ENCODE measurements around the gene ASPRV1.

Gene ASPRV1

GRCh38 chr2:69989009-69989408 lies 27.6 kb upstream of the ASPRV1 start:
- DNase-seq (ENCODE audit: low read depth in 2 of 2) = no peak

- DNase-seq (ENCODE audit: low read depth in 2 of 2) = no peak
Observed at GRCh38 chr2:69988086-69988635, 26.7 kb upstream of the ASPRV1 start.

- DNase-seq (ENCODE audit: low read depth in 2 of 2) = no peak
Observed at GRCh38 chr2:69986691-69987090, 25.3 kb upstream of the ASPRV1 start.

- no peak for DNase-seq (ENCODE audit: low read depth in 2 of 2)
Observed at GRCh38 chr2:69985688-69986087, 24.3 kb upstream of the ASPRV1 start.

GRCh38 chr2:69985216-69985615 lies 23.8 kb upstream of the ASPRV1 start:
- DNase-seq (ENCODE audit: low read depth in 2 of 2) = no peak

GRCh38 chr2:69983392-69983966 lies 22.0 kb upstream of the ASPRV1 start:
- no peak for DNase-seq (ENCODE audit: low read depth in 2 of 2)

- no peak for DNase-seq (ENCODE audit: low read depth in 2 of 2)
Observed at GRCh38 chr2:69979902-69980807, 18.7 kb upstream of the ASPRV1 start.

- DNase-seq (ENCODE audit: low read depth in 2 of 2) = no peak
Observed at GRCh38 chr2:69977906-69978482, 16.6 kb upstream of the ASPRV1 start.

- DNase-seq (ENCODE audit: low read depth in 2 of 2) = no peak
Observed at GRCh38 chr2:69977186-69977585, 15.8 kb upstream of the ASPRV1 start.

- no peak for DNase-seq (ENCODE audit: low read depth in 2 of 2)
Observed at GRCh38 chr2:69975853-69976462, 14.5 kb upstream of the ASPRV1 start.

- DNase-seq (ENCODE audit: low read depth in 2 of 2) = no peak
Observed at GRCh38 chr2:69975136-69975852, 13.9 kb upstream of the ASPRV1 start.

- no peak for DNase-seq (ENCODE audit: low read depth in 2 of 2)
Observed at GRCh38 chr2:69973335-69973735, 11.9 kb upstream of the ASPRV1 start.

GRCh38 chr2:69972822-69973221 lies 11.4 kb upstream of the ASPRV1 start:
- DNase-seq (ENCODE audit: low read depth in 2 of 2) = no peak

GRCh38 chr2:69969991-69970390 lies 8.6 kb upstream of the ASPRV1 start:
- DNase-seq (ENCODE audit: low read depth in 2 of 2) = no peak

GRCh38 chr2:69969126-69969983 lies 7.9 kb upstream of the ASPRV1 start:
- DNase-seq (ENCODE audit: low read depth in 2 of 2) = no peak

GRCh38 chr2:69968609-69969008 lies 7.2 kb upstream of the ASPRV1 start:
- no peak for DNase-seq (ENCODE audit: low read depth in 2 of 2)

GRCh38 chr2:69966496-69966895 lies 5.1 kb upstream of the ASPRV1 start:
- DNase-seq (ENCODE audit: low read depth in 2 of 2) = no peak

GRCh38 chr2:69965756-69966445 lies 4.5 kb upstream of the ASPRV1 start:
- no peak for DNase-seq (ENCODE audit: low read depth in 2 of 2)

GRCh38 chr2:69964353-69964841 lies 3.0 kb upstream of the ASPRV1 start:
- DNase-seq (ENCODE audit: low read depth in 2 of 2) = no peak

Data from stimulated activated CD4-positive, alpha-beta T cell treated with anti-CD3 and anti-CD28 coated beads, Interleukin-12 subunit alpha, Interleukin-12 subunit beta, amount 100 ng/mL, for 24 hours (primary cell).